CD4-positive, alpha-beta T cell (primary cell): Measurements from ENCODE around the gene ADGRD2. TPM values are rescaled to one million over a fixed set of nuclear protein-coding genes. Genes with fewer than 3 reads are reported as not detected.

Source experiments
- ATAC-seq: fragments of 200-7000 bp; cut with Tn5 transposase; one replicate; pipeline ENCODE4 v1.10.0; 2022; ENCODE audit warnings: mild to moderate bottlenecking; ENCODE audit not compliant: poor library complexity
- CTCF ChIA-PET: fragments of 350-600 bp; sonication (Branson Sonifier 250); formaldehyde crosslinking; loops from one replicate; lab custom pipeline; 2021; ENCODE audit warnings: antibody characterized with exemption, inconsistent platforms; lab: Charles Lee
- POLR2A ChIA-PET: fragments of 350-600 bp; sonication (Branson Sonifier 250); formaldehyde crosslinking; loops from one replicate; lab custom pipeline; 2021; ENCODE audit warnings: antibody characterized with exemption, inconsistent platforms; lab: Charles Lee
- DNase-seq, 14 experiments: peaks; one replicate each; pipeline ENCODE4 v3.0.0-alpha.2; 2013 to 2020; ENCODE audit warnings: mixed read lengths in 2 of 14
- H3K27ac ChIP-seq, 2 donors: one replicate each; pipeline versions ENCODE4 v1.5.1 to v1.7.0; 2013; ENCODE audit warnings: low read length in 2 of 2, low read depth in 1 of 2, mild to moderate bottlenecking in 1 of 2
- H3K27me3 ChIP-seq, 2 experiments: 1 replicate in 1 of 2; 2 replicates in 1 of 2; pipeline versions ENCODE4 v1.6.1 to v1.7.0; 2013; ENCODE audit warnings: low read length in 2 of 2, control low read depth in 1 of 2, mild to moderate bottlenecking in 1 of 2, moderate library complexity in 1 of 2; ENCODE audit not compliant: insufficient read depth in 2 of 2, control insufficient read depth in 1 of 2
- H3K36me3 ChIP-seq: one replicate; pipeline ENCODE4 v1.6.1; 2013; ENCODE audit warnings: low read length, control low read depth; ENCODE audit not compliant: insufficient read depth
- H3K4me1 ChIP-seq: one replicate; pipeline ENCODE4 v1.6.1; 2013; ENCODE audit warnings: low read length, control low read depth; ENCODE audit not compliant: insufficient read depth
- H3K4me3 ChIP-seq: one replicate; pipeline ENCODE4 v1.5.1; 2013; ENCODE audit warnings: mild to moderate bottlenecking, low read length, moderate library complexity
- H3K9me3 ChIP-seq, 2 experiments: 1 replicate in 1 of 2; 2 replicates in 1 of 2; pipeline versions ENCODE4 v1.6.1 to v1.7.0; 2013; ENCODE audit warnings: low read length in 2 of 2, mild to moderate bottlenecking in 2 of 2, control low read depth in 1 of 2, moderate library complexity in 1 of 2; ENCODE audit not compliant: control insufficient read depth in 1 of 2, insufficient read depth in 1 of 2
- H3K27ac Mint-ChIP-seq: one replicate; pipeline ENCODE4 v1.8.0; 2020; ENCODE audit warnings: mixed read lengths
- H3K27me3 Mint-ChIP-seq: one replicate; pipeline ENCODE4 v1.8.0; 2021; ENCODE audit warnings: mixed read lengths
- H3K36me3 Mint-ChIP-seq: one replicate; pipeline ENCODE4 v1.8.0; 2021; ENCODE audit warnings: low read depth, mixed read lengths
- H3K4me1 Mint-ChIP-seq: one replicate; pipeline ENCODE4 v1.8.0; 2021; ENCODE audit warnings: low read depth, mixed read lengths
- H3K4me3 Mint-ChIP-seq: one replicate; pipeline ENCODE4 v1.8.0; 2020; ENCODE audit warnings: mild to moderate bottlenecking, mixed read lengths
- H3K9me3 Mint-ChIP-seq: one replicate; pipeline ENCODE4 v1.8.0; 2020; ENCODE audit warnings: mixed read lengths
- intact Hi-C, 2 experiments: fragments of 100-400 bp; cut with DNase I in 1 of 2; cut with micrococcal nuclease in 1 of 2; formaldehyde crosslinking; loops; one replicate each; pipeline versions ENCODE4 v1.15.1 to v1.9.0; 2023 to 2025; cut with DNase I, micrococcal nuclease
- total RNA-seq, 174 experiments: library from RNA in 2 of 174; stranded (reverse) in 2 of 174; gene quantifications; one replicate each; pipeline ENCODE4 v1.2.3 and lab custom pipeline; 2021 to 2026
- TF ChIP-seq, protein P1 (sequence below): fragments of 200-600 bp; IDR thresholded peaks from one replicate; pipeline ENCODE4 v1.8.0; 2022; ENCODE audit warnings: antibody characterized with exemption, mild to moderate bottlenecking

Gene ADGRD2
- total RNA-seq, 2 experiments from 2014 or later: not detected

GRCh38 chr9:124496463-124496862 is 46.2 kb downstream of the ADGRD2 start:
- TF ChIP-seq, protein P1, sequence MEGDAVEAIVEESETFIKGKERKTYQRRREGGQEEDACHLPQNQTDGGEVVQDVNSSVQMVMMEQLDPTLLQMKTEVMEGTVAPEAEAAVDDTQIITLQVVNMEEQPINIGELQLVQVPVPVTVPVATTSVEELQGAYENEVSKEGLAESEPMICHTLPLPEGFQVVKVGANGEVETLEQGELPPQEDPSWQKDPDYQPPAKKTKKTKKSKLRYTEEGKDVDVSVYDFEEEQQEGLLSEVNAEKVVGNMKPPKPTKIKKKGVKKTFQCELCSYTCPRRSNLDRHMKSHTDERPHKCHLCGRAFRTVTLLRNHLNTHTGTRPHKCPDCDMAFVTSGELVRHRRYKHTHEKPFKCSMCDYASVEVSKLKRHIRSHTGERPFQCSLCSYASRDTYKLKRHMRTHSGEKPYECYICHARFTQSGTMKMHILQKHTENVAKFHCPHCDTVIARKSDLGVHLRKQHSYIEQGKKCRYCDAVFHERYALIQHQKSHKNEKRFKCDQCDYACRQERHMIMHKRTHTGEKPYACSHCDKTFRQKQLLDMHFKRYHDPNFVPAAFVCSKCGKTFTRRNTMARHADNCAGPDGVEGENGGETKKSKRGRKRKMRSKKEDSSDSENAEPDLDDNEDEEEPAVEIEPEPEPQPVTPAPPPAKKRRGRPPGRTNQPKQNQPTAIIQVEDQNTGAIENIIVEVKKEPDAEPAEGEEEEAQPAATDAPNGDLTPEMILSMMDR: no peak
- peak overlapping the region; percentile 68 for H3K4me3 Mint-ChIP-seq
- Histone ChIP-seq H3K4me1 (peaks cover 16% of the 10 kb centered on the region), H3K4me3 (no peak overlapping the region), H3K36me3 (no peaks in the 10 kb centered on the region), H3K27ac (no peak overlapping the region), H3K27me3 (peaks cover 3 to 4% of the 10 kb centered on the region in 2 experiments), H3K9me3 (no peaks in the 10 kb centered on the region)
- ATAC-seq (no peak), DNase-seq (no peak)
- intact Hi-C loops: no loop called here
- peak overlapping the region; percentile 67 for H3K27ac Mint-ChIP-seq
- H3K36me3 Mint-ChIP-seq: no peaks in the 10 kb centered on the region
- ChIA-PET POLR2A (no interaction called here), CTCF (no interaction called here)
- H3K4me1 Mint-ChIP-seq: peaks cover 10% of the 10 kb centered on the region
- H3K27me3 Mint-ChIP-seq: peaks cover 11% of the 10 kb centered on the region
- H3K9me3 Mint-ChIP-seq: no peaks in the 10 kb centered on the region

DNA sequence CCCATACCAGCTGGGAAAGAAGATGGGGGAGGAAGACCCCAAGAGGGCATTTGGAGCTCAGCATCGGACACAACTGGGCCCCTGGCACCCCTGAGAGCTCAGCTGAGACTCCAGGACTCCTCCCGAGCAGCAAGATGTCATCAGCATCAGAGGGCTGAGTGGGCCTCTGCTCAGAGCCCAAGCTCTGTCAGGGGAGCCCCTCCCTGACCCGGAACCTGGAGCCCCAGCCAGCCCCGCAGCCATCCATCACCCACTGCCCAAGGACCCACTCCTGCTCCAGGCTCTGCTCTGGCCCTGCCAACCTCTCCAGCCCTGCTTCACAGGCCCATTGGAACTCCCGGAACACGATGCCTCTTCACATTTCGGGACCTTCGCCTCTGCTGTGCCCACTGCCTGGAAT is 47.2 kb downstream of the ADGRD2 start:
- CTCF ChIA-PET: no interaction called here

DNA sequence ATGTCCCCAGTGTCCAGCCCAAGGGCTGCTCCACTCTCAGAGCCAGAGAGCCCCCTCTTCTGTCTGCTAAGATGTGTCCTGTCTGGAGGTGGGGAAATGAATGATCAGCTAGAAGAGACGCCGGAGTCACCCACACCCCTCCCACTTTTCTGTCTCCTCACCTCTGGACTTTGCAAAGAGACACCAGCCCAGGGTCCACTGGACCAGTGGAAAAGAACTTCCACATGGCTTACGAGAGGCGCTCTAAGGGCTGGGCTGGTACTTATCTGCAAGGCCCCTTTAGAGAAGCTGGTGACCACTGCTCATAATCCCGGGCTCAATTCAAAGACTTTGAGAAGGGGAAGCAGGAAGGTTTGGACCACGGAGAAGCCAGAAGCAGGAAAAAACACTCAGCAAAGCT is 47.8 kb downstream of the ADGRD2 start:
- Mint-ChIP-seq H3K4me1 (peaks cover 10% of the 10 kb centered on the region), H3K27me3 (peaks cover 18% of the 10 kb centered on the region), H3K4me3 (no peak overlapping the region), H3K36me3 (no peaks in the 10 kb centered on the region), H3K9me3 (no peaks in the 10 kb centered on the region), H3K27ac (no peak overlapping the region)
- POLR2A ChIA-PET: no interaction called here
- Histone ChIP-seq H3K9me3 (no peaks in the 10 kb centered on the region), H3K27me3 (peaks cover 7 to 16% of the 10 kb centered on the region in 2 experiments), H3K4me3 (no peak overlapping the region), H3K27ac (no peak overlapping the region), H3K36me3 (no peaks in the 10 kb centered on the region), H3K4me1 (peaks cover 16% of the 10 kb centered on the region)
- DNase-seq: no peak
- TF ChIP-seq, protein P1: no peak
- ATAC-seq: no peak
- CTCF ChIA-PET: no interaction called here
- intact Hi-C loops: no loop called here

More for the DNA sequence above, 47.2 kb downstream of the ADGRD2 start:
- POLR2A ChIA-PET: no interaction called here
- no peaks in the 10 kb centered on the region for H3K36me3 Mint-ChIP-seq
- peaks cover 10% of the 10 kb centered on the region for H3K4me1 Mint-ChIP-seq
- H3K9me3 ChIP-seq: no peaks in the 10 kb centered on the region
- H3K27ac Mint-ChIP-seq: no peak overlapping the region
- intact Hi-C loops: no loop called here
- H3K27ac ChIP-seq: no peak overlapping the region
- H3K4me1 ChIP-seq: peaks cover 16% of the 10 kb centered on the region
- peaks cover 18% of the 10 kb centered on the region for H3K27me3 Mint-ChIP-seq
- H3K9me3 Mint-ChIP-seq: no peaks in the 10 kb centered on the region
- H3K36me3 ChIP-seq: no peaks in the 10 kb centered on the region
- no peak for ATAC-seq
- TF ChIP-seq, protein P1: no peak
- no peak overlapping the region for H3K4me3 Mint-ChIP-seq
- peaks cover 5 to 13% of the 10 kb centered on the region in 2 experiments for H3K27me3 ChIP-seq
- no peak for DNase-seq
- no peak overlapping the region for H3K4me3 ChIP-seq
